Calu3 (cell line): Measurements from ENCODE around the gene ANXA3. TPM values are rescaled to one million over a fixed set of nuclear protein-coding genes. Genes with fewer than 3 reads are reported as not detected.

Experiments
- BruUV-seq: library from RNA; stranded (reverse); fragments of 400-500 nt; replicated peaks from 2 replicates; lab custom pipeline; 2021; lab: Mats Ljungman, UMichigan
- CTCF ChIA-PET: fragments of 300-600 bp; sonication (Branson Sonifier 250); formaldehyde crosslinking; loops from one replicate; lab custom pipeline; 2022; ENCODE audit warnings: antibody characterized with exemption; lab: Charles Lee
- DNase-seq: peaks from one replicate; pipeline ENCODE4 v3.0.0; 2022
- H3K27ac Mint-ChIP-seq: one replicate; pipeline ENCODE4 v1.8.0; 2022; ENCODE audit warnings: mixed read lengths; ENCODE audit not compliant: unreplicated experiment
- H3K27me3 Mint-ChIP-seq: one replicate; pipeline ENCODE4 v1.8.0; 2022; ENCODE audit warnings: mixed read lengths; ENCODE audit not compliant: unreplicated experiment
- H3K36me3 Mint-ChIP-seq: one replicate; pipeline ENCODE4 v1.8.0; 2022; ENCODE audit warnings: mild to moderate bottlenecking, moderate library complexity, mixed read lengths; ENCODE audit not compliant: insufficient read depth, unreplicated experiment
- H3K4me1 Mint-ChIP-seq: one replicate; pipeline ENCODE4 v1.8.0; 2022; ENCODE audit warnings: mild to moderate bottlenecking, low read depth, mixed read lengths; ENCODE audit not compliant: unreplicated experiment
- H3K4me3 Mint-ChIP-seq: one replicate; pipeline ENCODE4 v1.8.0; 2022; ENCODE audit warnings: mild to moderate bottlenecking, low read depth, moderate library complexity, mixed read lengths; ENCODE audit not compliant: unreplicated experiment
- H3K9me3 Mint-ChIP-seq: one replicate; pipeline ENCODE4 v1.8.0; 2022; ENCODE audit warnings: low read depth, mixed read lengths; ENCODE audit not compliant: unreplicated experiment
- intact Hi-C: fragments of 100-400 bp; cut with micrococcal nuclease; formaldehyde crosslinking; loops from one replicate; pipeline ENCODE4 v1.10.0; 2022; ENCODE audit not compliant: unreplicated experiment
- total RNA-seq: library from RNA; stranded (reverse); gene quantifications from 2 replicates; pipeline ENCODE4 v1.2.3, GENCODE V29; 2022
- TF ChIP-seq, protein P1 (sequence below): fragments of 200-600 bp; IDR thresholded peaks from one replicate; pipeline ENCODE4 v1.8.0; 2022; ENCODE audit warnings: antibody characterized with exemption; ENCODE audit not compliant: unreplicated experiment

Gene ANXA3
- total RNA-seq, 1 experiment from 2014 or later, result 188 TPM

- CTCF ChIA-PET, result no interaction called here
- intact Hi-C loops, result no loop called here
Observed at GRCh38 chr4:78603384-78603783, 51.8 kb downstream of the ANXA3 start.

GRCh38 chr4:78604988-78605387, 53.4 kb downstream of the ANXA3 start:
- peaks cover 14% of the 10 kb centered on the region for H3K4me1 Mint-ChIP-seq
- no peak for DNase-seq
- CTCF ChIA-PET, result no interaction called here
- H3K4me3 Mint-ChIP-seq, result no peak overlapping the region
- intact Hi-C loops, result no loop called here
- TF ChIP-seq, protein P1, sequence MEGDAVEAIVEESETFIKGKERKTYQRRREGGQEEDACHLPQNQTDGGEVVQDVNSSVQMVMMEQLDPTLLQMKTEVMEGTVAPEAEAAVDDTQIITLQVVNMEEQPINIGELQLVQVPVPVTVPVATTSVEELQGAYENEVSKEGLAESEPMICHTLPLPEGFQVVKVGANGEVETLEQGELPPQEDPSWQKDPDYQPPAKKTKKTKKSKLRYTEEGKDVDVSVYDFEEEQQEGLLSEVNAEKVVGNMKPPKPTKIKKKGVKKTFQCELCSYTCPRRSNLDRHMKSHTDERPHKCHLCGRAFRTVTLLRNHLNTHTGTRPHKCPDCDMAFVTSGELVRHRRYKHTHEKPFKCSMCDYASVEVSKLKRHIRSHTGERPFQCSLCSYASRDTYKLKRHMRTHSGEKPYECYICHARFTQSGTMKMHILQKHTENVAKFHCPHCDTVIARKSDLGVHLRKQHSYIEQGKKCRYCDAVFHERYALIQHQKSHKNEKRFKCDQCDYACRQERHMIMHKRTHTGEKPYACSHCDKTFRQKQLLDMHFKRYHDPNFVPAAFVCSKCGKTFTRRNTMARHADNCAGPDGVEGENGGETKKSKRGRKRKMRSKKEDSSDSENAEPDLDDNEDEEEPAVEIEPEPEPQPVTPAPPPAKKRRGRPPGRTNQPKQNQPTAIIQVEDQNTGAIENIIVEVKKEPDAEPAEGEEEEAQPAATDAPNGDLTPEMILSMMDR, result no peak
- H3K27me3 Mint-ChIP-seq, result no peaks in the 10 kb centered on the region
- no peaks in the 10 kb centered on the region for H3K9me3 Mint-ChIP-seq
- H3K27ac Mint-ChIP-seq, result no peak overlapping the region
- peaks cover 42% of the 10 kb centered on the region for H3K36me3 Mint-ChIP-seq
- BruUV-seq, result no TSS peak

More at GRCh38 chr4:78603384-78603783, 51.8 kb downstream of the ANXA3 start:
- TF ChIP-seq, protein P1, result no peak
- Mint-ChIP-seq H3K36me3 (peaks cover 53% of the 10 kb centered on the region), H3K4me1 (peaks cover 10% of the 10 kb centered on the region), H3K27me3 (no peaks in the 10 kb centered on the region), H3K4me3 (no peak overlapping the region), H3K27ac (no peak overlapping the region), H3K9me3 (no peaks in the 10 kb centered on the region)
- no TSS peak for BruUV-seq
- DNase-seq, result no peak

DNA sequence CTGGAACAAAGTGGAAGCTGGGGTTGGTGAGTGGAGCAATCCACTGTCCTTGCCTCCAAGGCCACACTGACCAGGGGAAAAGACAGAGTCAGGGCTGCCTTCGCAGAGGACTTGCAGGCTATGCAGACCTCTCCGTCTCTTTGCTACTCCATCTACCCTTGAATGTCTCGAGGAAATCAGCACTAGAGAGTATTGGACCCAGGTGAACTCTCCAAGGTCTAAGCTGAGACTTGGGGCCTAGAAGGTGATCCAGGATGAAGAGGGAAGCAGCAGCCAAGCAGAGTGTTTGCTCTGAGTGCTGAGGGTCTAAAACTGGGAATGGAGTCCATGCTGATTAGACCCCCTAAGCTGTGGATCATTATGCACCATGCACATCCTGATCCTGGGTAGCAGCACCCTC, 54.5 kb downstream of the ANXA3 start:
- intact Hi-C loops, result no loop called here
- H3K27ac Mint-ChIP-seq, result no peak overlapping the region
- H3K4me3 Mint-ChIP-seq, result no peak overlapping the region
- TF ChIP-seq, protein P1, result no peak
- no peaks in the 10 kb centered on the region for H3K27me3 Mint-ChIP-seq
- no TSS peak for BruUV-seq
- CTCF ChIA-PET, result no interaction called here
- H3K36me3 Mint-ChIP-seq, result peaks cover 38% of the 10 kb centered on the region
- DNase-seq, result no peak
- peaks cover 14% of the 10 kb centered on the region for H3K4me1 Mint-ChIP-seq
- H3K9me3 Mint-ChIP-seq, result no peaks in the 10 kb centered on the region

DNA sequence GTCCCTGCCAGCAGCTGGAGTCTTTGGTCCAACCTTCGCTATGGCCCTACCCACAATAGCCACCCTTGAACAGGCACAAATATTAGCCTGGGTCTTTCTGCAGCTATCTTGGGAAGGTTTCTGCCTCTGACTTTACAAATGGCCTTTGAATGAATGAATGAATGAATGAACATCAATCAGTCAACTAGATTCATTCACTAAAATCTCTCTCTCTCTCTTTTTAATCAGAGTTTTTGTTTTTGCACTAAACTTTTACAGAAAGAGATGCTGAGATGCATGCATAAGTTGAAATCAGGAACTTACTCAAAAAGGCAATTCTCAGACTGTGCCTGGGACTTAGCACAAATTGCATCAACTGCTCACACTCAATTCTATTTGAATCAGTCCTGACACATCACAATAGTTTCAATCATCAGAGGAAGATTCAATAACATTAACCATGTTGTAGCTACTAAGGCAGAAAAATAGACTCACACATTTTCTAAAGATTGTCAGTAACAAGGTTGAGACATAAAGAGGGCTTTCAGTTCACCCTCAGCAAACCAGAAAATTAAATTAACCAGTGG, 55.0 kb downstream of the ANXA3 start:
- no peak overlapping the region for H3K4me3 Mint-ChIP-seq
- no peak overlapping the region for H3K27ac Mint-ChIP-seq
- BruUV-seq, result no TSS peak
- CTCF ChIA-PET, result no interaction called here
- peaks cover 37% of the 10 kb centered on the region for H3K36me3 Mint-ChIP-seq
- no peaks in the 10 kb centered on the region for H3K9me3 Mint-ChIP-seq
- no peak for DNase-seq
- TF ChIP-seq, protein P1, result no peak
- intact Hi-C loops, result no loop called here
- no peaks in the 10 kb centered on the region for H3K27me3 Mint-ChIP-seq
- H3K4me1 Mint-ChIP-seq, result peaks cover 14% of the 10 kb centered on the region
